Raji (cell line): ENCODE data around the gene ITLN1.

ENCODE experiments used
- POLR2A ChIP-seq: IDR thresholded peaks from 2 replicates; pipeline ENCODE4 v1.6.1; 2011; ENCODE audit warnings: low read depth, low read length, control low read depth; ENCODE audit not compliant: insufficient read depth

ITLN1 gene

GRCh38 chr1:160883581-160884513, 1.1 kb downstream of the ITLN1 start:
- TF ChIP-seq POLR2A = no peak

GRCh38 chr1:160882582-160882981, 2.4 kb downstream of the ITLN1 start:
- no peak for TF ChIP-seq POLR2A

- TF ChIP-seq POLR2A = no peak
Measured at GRCh38 chr1:160880216-160880615, 4.8 kb downstream of the ITLN1 start.

GRCh38 chr1:160879056-160879455, 5.9 kb downstream of the ITLN1 start:
- TF ChIP-seq POLR2A = no peak

- no peak for TF ChIP-seq POLR2A
Measured at GRCh38 chr1:160877221-160877620, 7.8 kb downstream of the ITLN1 start.

- TF ChIP-seq POLR2A = no peak
Measured at GRCh38 chr1:160876311-160876710, 8.7 kb downstream of the ITLN1 start.

- TF ChIP-seq POLR2A = no peak
Measured at GRCh38 chr1:160874935-160875334, 10.0 kb downstream of the ITLN1 start.

- no peak for TF ChIP-seq POLR2A
Measured at GRCh38 chr1:160868141-160868540, 16.8 kb downstream of the ITLN1 start.

GRCh38 chr1:160866695-160867260, 18.2 kb downstream of the ITLN1 start:
- no peak for TF ChIP-seq POLR2A

GRCh38 chr1:160866001-160866694, 18.8 kb downstream of the ITLN1 start:
- no peak for TF ChIP-seq POLR2A

- TF ChIP-seq POLR2A = no peak
Measured at GRCh38 chr1:160865337-160865736, 19.6 kb downstream of the ITLN1 start.

GRCh38 chr1:160864173-160864572, 20.8 kb downstream of the ITLN1 start:
- TF ChIP-seq POLR2A = no peak

GRCh38 chr1:160863774-160864131, 21.2 kb downstream of the ITLN1 start:
- no peak for TF ChIP-seq POLR2A

GRCh38 chr1:160863061-160863773, 21.8 kb downstream of the ITLN1 start:
- no peak for TF ChIP-seq POLR2A

GRCh38 chr1:160862203-160863060, 22.5 kb downstream of the ITLN1 start, which contains the start of gene CD244:
TSS of gene CD244 (minus strand) at chr1:160862887. CDS start at chr1:160862677, 210 bp downstream.
- no peak for TF ChIP-seq POLR2A
